Osteoblast (primary cell): Measurements from ENCODE around the gene ZNF804A. TPM values are rescaled to one million over a fixed set of nuclear protein-coding genes. Genes with fewer than 3 reads are reported as not detected.
"Not testable (repeated sequence)": the region's sequence is repeated elsewhere in the genome, so short reads cannot be mapped to it uniquely, and the experiment has no call there.

Source experiments
- DNase-seq: peaks from one replicate; pipeline ENCODE4 v3.0.0; 2011; ENCODE audit warnings: low spot score, mixed read lengths; ENCODE audit not compliant: insufficient read length; ENCODE audit errors: missing footprints
- H2AFZ ChIP-seq: 2 replicates; pipeline ENCODE4 v1.6.0; 2011; ENCODE audit warnings: mild to moderate bottlenecking, low read length
- H3K27ac ChIP-seq: 2 replicates; pipeline ENCODE4 v1.5.1; 2011; ENCODE audit warnings: mild to moderate bottlenecking, low read depth, low read length, moderate library complexity
- H3K27me3 ChIP-seq: 2 replicates; pipeline ENCODE4 v1.6.0; 2012; ENCODE audit warnings: mild to moderate bottlenecking, control low read depth, inconsistent platforms, low read length, moderate library complexity; ENCODE audit not compliant: insufficient read depth
- H3K36me3 ChIP-seq: 2 replicates; pipeline ENCODE4 v1.5.1; 2011; ENCODE audit warnings: mild to moderate bottlenecking, low read length, control low read depth, moderate library complexity; ENCODE audit not compliant: insufficient read depth
- H3K4me1 ChIP-seq: 2 replicates; pipeline ENCODE4 v1.5.1; 2011; ENCODE audit warnings: mild to moderate bottlenecking, low read length, control low read depth, moderate library complexity; ENCODE audit not compliant: insufficient read depth
- H3K4me2 ChIP-seq: 2 replicates; pipeline ENCODE4 v1.6.0; 2011; ENCODE audit warnings: mild to moderate bottlenecking, low read length; ENCODE audit not compliant: insufficient read depth
- H3K4me3 ChIP-seq: fragments of 200-600 bp; sonication (generic); 3 replicates; pipeline ENCODE4 v1.5.1; 2012; ENCODE audit warnings: mild to moderate bottlenecking, low read length, inconsistent platforms; ENCODE audit not compliant: insufficient read depth
- H3K79me2 ChIP-seq: 2 replicates; pipeline ENCODE4 v1.6.0; 2012; ENCODE audit warnings: mild to moderate bottlenecking, low read length, control low read depth, inconsistent platforms; ENCODE audit not compliant: insufficient read depth
- H3K9me3 ChIP-seq: 2 replicates; pipeline ENCODE4 v1.5.1; 2011; ENCODE audit warnings: low read depth, low read length, control low read depth
- H4K20me1 ChIP-seq: 2 replicates; pipeline ENCODE4 v1.6.0; 2012; ENCODE audit warnings: mild to moderate bottlenecking, low read length, control low read depth; ENCODE audit not compliant: insufficient read depth
- total RNA-seq: library from RNA; depleted of rRNA; stranded (reverse); fragments of >200 nt; gene quantifications from 2 replicates; pipeline ENCODE4 v1.2.3, GENCODE V29; 2012
- TF ChIP-seq, protein P1 (sequence below): IDR thresholded peaks from 2 replicates; pipeline ENCODE4 v1.5.1; 2011; ENCODE audit warnings: mild to moderate bottlenecking, low read depth, low read length, moderate library complexity; ENCODE audit errors: extremely low read depth

Gene ZNF804A
- total RNA-seq, 1 donor = not detected

DNA sequence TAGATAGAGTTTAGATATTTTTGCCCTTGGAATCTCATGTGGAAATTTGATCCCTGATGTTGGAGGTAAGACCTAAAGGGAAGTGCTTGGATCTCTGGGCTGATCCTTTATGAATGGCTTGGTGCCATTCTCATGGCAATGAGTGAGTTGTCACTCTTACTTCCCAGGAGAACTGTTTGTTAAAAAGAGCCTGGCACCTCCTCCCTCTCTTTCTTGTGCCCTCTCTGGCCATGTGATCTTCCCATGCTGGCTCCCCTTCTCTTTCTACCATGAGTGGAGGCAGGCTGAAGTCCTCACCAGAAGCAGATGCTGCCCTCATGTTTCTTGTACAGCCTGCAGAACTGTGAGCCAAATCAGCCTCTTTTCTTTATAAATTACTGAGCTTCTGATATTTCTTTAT lies 276.9 kb downstream of the ZNF804A start:
- Histone ChIP-seq H3K4me1 (no peaks in the 10 kb centered on the region), H3K4me2 (no peak overlapping the region), H3K27me3 (no peaks in the 10 kb centered on the region), H3K4me3 (no peak overlapping the region), H4K20me1 (no peaks in the 10 kb centered on the region), H3K79me2 (no peaks in the 10 kb centered on the region), H3K9me3 (no peaks in the 10 kb centered on the region), H3K36me3 (no peaks in the 10 kb centered on the region), H2AFZ (no peak overlapping the region), H3K27ac (no peak overlapping the region)
- TF ChIP-seq, protein P1, sequence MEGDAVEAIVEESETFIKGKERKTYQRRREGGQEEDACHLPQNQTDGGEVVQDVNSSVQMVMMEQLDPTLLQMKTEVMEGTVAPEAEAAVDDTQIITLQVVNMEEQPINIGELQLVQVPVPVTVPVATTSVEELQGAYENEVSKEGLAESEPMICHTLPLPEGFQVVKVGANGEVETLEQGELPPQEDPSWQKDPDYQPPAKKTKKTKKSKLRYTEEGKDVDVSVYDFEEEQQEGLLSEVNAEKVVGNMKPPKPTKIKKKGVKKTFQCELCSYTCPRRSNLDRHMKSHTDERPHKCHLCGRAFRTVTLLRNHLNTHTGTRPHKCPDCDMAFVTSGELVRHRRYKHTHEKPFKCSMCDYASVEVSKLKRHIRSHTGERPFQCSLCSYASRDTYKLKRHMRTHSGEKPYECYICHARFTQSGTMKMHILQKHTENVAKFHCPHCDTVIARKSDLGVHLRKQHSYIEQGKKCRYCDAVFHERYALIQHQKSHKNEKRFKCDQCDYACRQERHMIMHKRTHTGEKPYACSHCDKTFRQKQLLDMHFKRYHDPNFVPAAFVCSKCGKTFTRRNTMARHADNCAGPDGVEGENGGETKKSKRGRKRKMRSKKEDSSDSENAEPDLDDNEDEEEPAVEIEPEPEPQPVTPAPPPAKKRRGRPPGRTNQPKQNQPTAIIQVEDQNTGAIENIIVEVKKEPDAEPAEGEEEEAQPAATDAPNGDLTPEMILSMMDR = no peak
- DNase-seq = no peak

DNA sequence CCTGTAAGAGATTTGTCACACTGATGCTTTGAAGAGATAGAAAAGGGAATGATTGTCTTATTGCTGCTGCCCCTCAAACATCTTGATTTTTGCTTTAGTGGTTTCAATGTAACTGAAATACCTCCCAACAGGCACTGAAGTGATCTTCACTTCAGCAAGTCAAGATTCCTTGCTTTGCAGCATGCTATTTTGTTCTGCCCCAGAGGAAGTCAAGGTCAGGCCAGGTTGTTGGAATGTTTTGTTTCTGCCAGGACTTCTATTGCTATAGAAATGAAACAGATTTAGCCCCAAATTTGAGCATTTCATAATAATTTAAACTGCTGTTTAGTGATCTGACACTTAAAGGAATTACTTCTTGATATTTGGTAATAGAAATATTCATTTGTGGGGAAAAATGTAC lies 277.6 kb downstream of the ZNF804A start:
- no peaks in the 10 kb centered on the region for H3K4me1 ChIP-seq
- H3K27ac ChIP-seq = no peak overlapping the region

DNA sequence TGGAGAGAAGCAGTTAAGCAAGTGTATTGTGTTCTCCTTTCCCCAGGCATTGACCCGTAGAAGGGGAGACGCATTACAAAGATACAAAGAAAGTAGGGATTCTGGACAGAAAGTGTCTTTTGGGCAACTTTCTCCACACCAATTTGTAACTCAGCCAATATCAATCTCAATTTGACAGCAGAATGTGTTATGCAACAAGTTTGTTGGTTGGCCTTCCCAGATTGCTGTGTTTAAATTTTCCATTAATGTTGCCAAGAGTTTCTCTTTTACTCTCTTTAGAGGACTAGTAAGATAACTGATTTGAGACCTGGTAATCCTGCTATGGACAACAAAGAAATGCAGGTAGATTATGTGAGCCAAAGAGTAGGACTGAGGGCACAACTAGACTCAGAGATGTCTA lies 279.6 kb downstream of the ZNF804A start:
- TF ChIP-seq, protein P1 = no peak
- Histone ChIP-seq H3K79me2 (no peaks in the 10 kb centered on the region), H4K20me1 (no peaks in the 10 kb centered on the region), H3K4me1 (no peaks in the 10 kb centered on the region), H3K9me3 (no peaks in the 10 kb centered on the region), H3K27ac (no peak overlapping the region), H3K4me3 (no peak overlapping the region), H3K36me3 (no peaks in the 10 kb centered on the region), H2AFZ (no peak overlapping the region), H3K27me3 (no peaks in the 10 kb centered on the region), H3K4me2 (no peak overlapping the region)
- DNase-seq = no peak

More for the DNA sequence above, 277.6 kb downstream of the ZNF804A start:
- TF ChIP-seq, protein P1 = no peak
- no peak overlapping the region for H2AFZ ChIP-seq
- H3K4me3 ChIP-seq = no peak overlapping the region
- no peaks in the 10 kb centered on the region for H3K36me3 ChIP-seq
- no peaks in the 10 kb centered on the region for H3K27me3 ChIP-seq
- H3K79me2 ChIP-seq = no peaks in the 10 kb centered on the region
- no peak overlapping the region for H3K4me2 ChIP-seq
- DNase-seq = no peak
- H4K20me1 ChIP-seq = no peaks in the 10 kb centered on the region
- no peaks in the 10 kb centered on the region for H3K9me3 ChIP-seq

DNA sequence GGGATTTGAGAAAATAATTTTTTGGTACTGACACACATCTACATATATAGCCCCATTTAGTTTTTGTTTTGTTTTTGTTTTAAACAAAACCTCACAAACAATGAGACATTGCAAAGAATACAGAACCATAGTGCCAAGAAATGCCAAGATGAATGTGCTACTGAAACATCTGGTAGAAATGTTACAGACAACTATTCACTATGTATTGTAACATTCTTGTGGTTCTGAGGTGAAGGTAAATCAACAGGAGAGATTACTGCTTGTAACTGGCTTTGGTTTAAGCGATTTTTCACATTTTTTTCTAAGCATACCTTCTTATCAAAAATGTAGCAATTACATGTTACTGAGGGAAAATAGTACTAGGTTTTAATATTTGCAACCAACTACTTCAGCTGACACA lies 281.3 kb downstream of the ZNF804A start:
- TF ChIP-seq, protein P1 = no peak
- no peaks in the 10 kb centered on the region for H4K20me1 ChIP-seq
- no peaks in the 10 kb centered on the region for H3K79me2 ChIP-seq
- H3K27me3 ChIP-seq = no peaks in the 10 kb centered on the region
- DNase-seq = no peak
- no peaks in the 10 kb centered on the region for H3K36me3 ChIP-seq
- no peak overlapping the region for H2AFZ ChIP-seq
- H3K4me1 ChIP-seq = no peaks in the 10 kb centered on the region
- no peak overlapping the region for H3K27ac ChIP-seq
- H3K4me2 ChIP-seq = no peak overlapping the region
- H3K9me3 ChIP-seq = no peaks in the 10 kb centered on the region
- H3K4me3 ChIP-seq = no peak overlapping the region

DNA sequence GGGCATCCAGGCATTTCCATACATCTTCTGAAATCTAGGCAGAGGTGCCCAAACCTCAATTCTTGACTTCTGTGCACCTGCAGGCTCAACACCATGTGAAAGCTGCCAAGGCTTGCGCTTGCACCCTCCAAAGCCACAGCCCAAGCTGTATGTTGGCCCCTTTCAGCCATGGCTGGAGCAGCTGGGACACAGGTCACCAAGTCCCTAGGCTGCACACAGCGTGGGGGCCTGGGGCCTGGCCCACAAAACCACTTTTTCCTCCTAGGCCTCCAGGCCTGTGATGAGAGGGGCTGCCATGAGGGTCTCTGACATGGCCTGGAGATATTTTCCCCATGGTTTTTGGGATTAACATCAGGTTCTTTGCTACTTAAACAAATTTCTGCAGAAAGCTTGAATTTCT lies 288.3 kb downstream of the ZNF804A start:
- H3K79me2 ChIP-seq, H3K4me2 ChIP-seq, H3K27ac ChIP-seq, H4K20me1 ChIP-seq, H2AFZ ChIP-seq, DNase-seq, H3K4me1 ChIP-seq, H3K9me3 ChIP-seq, H3K4me3 ChIP-seq, H3K27me3 ChIP-seq, H3K36me3 ChIP-seq: not testable (repeated sequence)
